Erythroblast (primary cell): ENCODE data around the gene PIK3R6.

Experiments
- GATA1 ChIP-seq: IDR thresholded peaks from 2 replicates; pipeline ENCODE4 v1.6.1; 2011; ENCODE audit warnings: low read depth, mild to moderate bottlenecking, control low read depth, low read length, moderate library complexity
- POLR2A ChIP-seq: IDR thresholded peaks from 2 replicates; pipeline ENCODE4 v1.6.1; 2011; ENCODE audit warnings: mild to moderate bottlenecking, low read length

DNA sequence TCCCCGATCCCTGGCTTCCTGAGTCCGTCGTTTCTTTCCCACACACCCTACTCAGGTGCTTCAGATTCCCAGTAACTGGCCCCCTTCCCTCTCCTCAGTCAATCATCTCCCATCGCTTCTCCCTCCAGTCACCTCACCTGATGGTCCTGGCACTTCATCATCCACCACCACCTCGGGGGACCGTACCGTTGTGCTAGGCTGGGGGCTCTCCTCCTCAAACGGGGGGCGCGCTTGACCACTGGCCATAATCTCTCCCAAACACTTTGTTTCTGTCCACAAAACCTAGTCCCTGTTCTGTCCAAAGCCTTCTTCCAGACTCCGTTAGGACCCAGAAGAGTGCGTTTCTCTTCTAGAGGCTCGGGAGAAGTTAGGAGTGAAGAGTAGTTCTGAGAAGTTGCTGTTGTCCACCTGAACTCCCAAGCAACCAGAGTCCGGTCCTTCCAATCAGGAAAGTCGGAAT, 109.3 kb downstream of the PIK3R6 start, which contains the start of gene SPDYE4:
- TF ChIP-seq POLR2A (no peak), GATA1 (no peak)
